ENCODE results near the gene FRY. TPM values are rescaled to one million over a fixed set of nuclear protein-coding genes. Genes with fewer than 3 reads are reported as not detected.

The FRY gene
- total and polyA plus RNA-seq, 2 of the 13 experiments (the other 11 are each of a cell fraction or from before 2014, with no cell fraction given) = 8.2 to 13.1 TPM

GRCh38 chr13:32139251-32139650, 107.7 kb downstream of the FRY start (continued):
- TF ChIP-seq ZC3H4 (CRISPR knock-in tag; IDR thresholded peaks at IDR 0.05; ENCODE audit: borderline replicate concordance) (no peak), TEAD3 (CRISPR knock-in tag; optimal IDR thresholded peaks at IDR 0.05; ENCODE audit: borderline replicate concordance) (peak; percentile 79), ZNF775 (CRISPR knock-in tag; IDR thresholded peaks at IDR 0.05; ENCODE audit: borderline replicate concordance) (no peak), KAT2B (IDR thresholded peaks at IDR 0.05; ENCODE audit: borderline replicate concordance, low read depth, low read length) (no peak), NFAT5 (CRISPR knock-in tag; IDR thresholded peaks at IDR 0.05) (no peak), HMG20B (CRISPR knock-in tag; conservative IDR thresholded peaks at IDR 0.05) (0 out of 2 replicates have a peak, but pooled peaks have one; percentile 59), ZNF446 (CRISPR knock-in tag; IDR thresholded peaks at IDR 0.05) (no peak), GPN1 (CRISPR knock-in tag; IDR thresholded peaks at IDR 0.05; ENCODE audit: borderline replicate concordance) (no peak), FOXA3 (CRISPR knock-in tag; IDR thresholded peaks at IDR 0.05) (peak; percentile 96), ISL2 (CRISPR knock-in tag; IDR thresholded peaks at IDR 0.05) (peak; percentile 84), EEA1 (CRISPR knock-in tag; IDR thresholded peaks at IDR 0.05; ENCODE audit: borderline replicate concordance) (no peak), SETDB1 (CRISPR knock-in tag; IDR thresholded peaks at IDR 0.05; ENCODE audit: borderline replicate concordance) (no peak), HINFP (CRISPR knock-in tag; IDR thresholded peaks at IDR 0.05; ENCODE audit: low read depth) (no peak), ZNF841 (CRISPR knock-in tag; IDR thresholded peaks at IDR 0.05; ENCODE audit: borderline replicate concordance) (no peak), NFKBIZ (CRISPR knock-in tag; IDR thresholded peaks at IDR 0.05) (0 out of 2 replicates have a peak, but pooled peaks have one; percentile 53), ZNF570 (CRISPR knock-in tag; IDR thresholded peaks at IDR 0.05; ENCODE audit: borderline replicate concordance) (no peak), ZBTB46 (CRISPR knock-in tag; IDR thresholded peaks at IDR 0.05; ENCODE audit: borderline replicate concordance) (no peak)

Data from HepG2 (cell line).